GM10847 (cell line): Measurements from ENCODE around the gene STXBP1.

Experiments
- POLR2A ChIP-seq: IDR thresholded peaks from 2 replicates; pipeline ENCODE4 v1.6.1; 2011; ENCODE audit not compliant: insufficient read length; ENCODE audit errors: extremely low read depth

Gene STXBP1

GRCh38 chr9:127662617-127663016, 50.5 kb downstream of the STXBP1 start:
- TF ChIP-seq POLR2A, result no peak

- no peak for TF ChIP-seq POLR2A
These were observed 52.2 kb downstream of the STXBP1 start for GRCh38 chr9:127664324-127664677.

- no peak for TF ChIP-seq POLR2A
These were observed 52.8 kb downstream of the STXBP1 start for GRCh38 chr9:127664678-127665507.

GRCh38 chr9:127667127-127667844, 55.2 kb downstream of the STXBP1 start:
- no peak for TF ChIP-seq POLR2A

GRCh38 chr9:127667906-127668305, 55.8 kb downstream of the STXBP1 start:
- TF ChIP-seq POLR2A, result no peak

- no peak for TF ChIP-seq POLR2A
These were observed 61.2 kb downstream of the STXBP1 start for GRCh38 chr9:127673234-127673633.

- TF ChIP-seq POLR2A, result no peak
These were observed 64.6 kb downstream of the STXBP1 start for GRCh38 chr9:127676638-127677037.

- TF ChIP-seq POLR2A, result no peak
These were observed 67.4 kb downstream of the STXBP1 start for GRCh38 chr9:127679506-127679905.

- TF ChIP-seq POLR2A, result no peak
These were observed 68.1 kb downstream of the STXBP1 start for GRCh38 chr9:127680226-127680625.

GRCh38 chr9:127680846-127681245, 68.8 kb downstream of the STXBP1 start:
- no peak for TF ChIP-seq POLR2A

GRCh38 chr9:127682351-127683136, 70.5 kb downstream of the STXBP1 start:
- TF ChIP-seq POLR2A, result no peak

GRCh38 chr9:127683723-127684122, 71.6 kb downstream of the STXBP1 start:
- no peak for TF ChIP-seq POLR2A

- TF ChIP-seq POLR2A, result no peak
These were observed 72.5 kb downstream of the STXBP1 start for GRCh38 chr9:127684576-127684975.

- TF ChIP-seq POLR2A, result no peak
These were observed 74.7 kb downstream of the STXBP1 start for GRCh38 chr9:127686461-127687393.
